ENCODE measurements around the gene GPC5. TPM values are rescaled to one million over a fixed set of nuclear protein-coding genes. Genes with fewer than 3 reads are reported as not detected.

GPC5 gene
- total and polyA plus RNA-seq, 2 of the 8 experiments (the other 6 are each of a cell fraction or from before 2014, with no cell fraction given), result 0.20 to 0.39 TPM

DNA sequence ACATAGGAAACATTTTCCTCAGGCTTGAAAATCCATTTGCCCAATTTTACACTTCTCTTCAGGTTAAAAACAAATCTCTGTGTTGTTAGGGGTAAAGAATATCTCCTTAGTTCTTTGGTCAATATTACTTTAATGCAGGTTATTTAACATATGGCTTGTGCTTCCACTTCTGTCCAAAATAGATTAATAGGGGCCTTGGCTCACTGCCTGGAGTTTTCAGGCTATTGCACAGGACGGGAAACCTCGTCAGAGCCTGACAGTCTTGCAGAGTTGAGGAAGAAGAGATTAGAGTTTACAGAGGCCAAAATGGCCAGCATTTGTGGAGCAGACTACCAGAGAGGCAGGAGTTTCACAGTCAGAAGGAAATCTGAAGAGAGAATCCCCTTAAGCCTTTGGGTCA is 964.3 kb downstream of the GPC5 start (continued):
- TF ChIP-seq FOSL1 (IDR thresholded peaks at IDR 0.05; ENCODE audit: insufficient read depth, low read depth, low read length) (no peak), BCL11A (IDR thresholded peaks at IDR 0.05; ENCODE audit: low read depth in 2 of 2, low read length in 2 of 2) (no peak), RBBP5 (IDR thresholded peaks at IDR 0.05; ENCODE audit: borderline replicate concordance, low read depth, low read length) (no peak), GABPA (IDR thresholded peaks at IDR 0.05; ENCODE audit: borderline replicate concordance, insufficient read depth, low read length) (no peak), KDM1A (IDR thresholded peaks at IDR 0.05; ENCODE audit: borderline replicate concordance, low read length) (no peak), TBP (IDR thresholded peaks at IDR 0.05; ENCODE audit: low read depth, low read length) (no peak), CEBPB (IDR thresholded peaks at IDR 0.05; ENCODE audit: low read depth, low read length) (no peak)
- TF ChIP-seq, protein P1, sequence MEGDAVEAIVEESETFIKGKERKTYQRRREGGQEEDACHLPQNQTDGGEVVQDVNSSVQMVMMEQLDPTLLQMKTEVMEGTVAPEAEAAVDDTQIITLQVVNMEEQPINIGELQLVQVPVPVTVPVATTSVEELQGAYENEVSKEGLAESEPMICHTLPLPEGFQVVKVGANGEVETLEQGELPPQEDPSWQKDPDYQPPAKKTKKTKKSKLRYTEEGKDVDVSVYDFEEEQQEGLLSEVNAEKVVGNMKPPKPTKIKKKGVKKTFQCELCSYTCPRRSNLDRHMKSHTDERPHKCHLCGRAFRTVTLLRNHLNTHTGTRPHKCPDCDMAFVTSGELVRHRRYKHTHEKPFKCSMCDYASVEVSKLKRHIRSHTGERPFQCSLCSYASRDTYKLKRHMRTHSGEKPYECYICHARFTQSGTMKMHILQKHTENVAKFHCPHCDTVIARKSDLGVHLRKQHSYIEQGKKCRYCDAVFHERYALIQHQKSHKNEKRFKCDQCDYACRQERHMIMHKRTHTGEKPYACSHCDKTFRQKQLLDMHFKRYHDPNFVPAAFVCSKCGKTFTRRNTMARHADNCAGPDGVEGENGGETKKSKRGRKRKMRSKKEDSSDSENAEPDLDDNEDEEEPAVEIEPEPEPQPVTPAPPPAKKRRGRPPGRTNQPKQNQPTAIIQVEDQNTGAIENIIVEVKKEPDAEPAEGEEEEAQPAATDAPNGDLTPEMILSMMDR (IDR thresholded peaks at IDR 0.05; ENCODE audit: control extremely low read depth in 1 of 3, insufficient read depth in 1 of 3, low read depth in 1 of 3, low read length in 3 of 3), result no peak

Data from H1 (cell line).